Testis (tissue), 5 donors: ENCODE results near the gene ATP2B3. TPM values are rescaled to one million over a fixed set of nuclear protein-coding genes. Genes with fewer than 3 reads are reported as not detected.
A peak's percentile ranks its signal among the peaks of the same experiment; 100 is the strongest.

Experiments
- DNase-seq: peaks from one replicate; pipeline ENCODE4 v3.0.0-alpha.2; 2019
- H3K27ac ChIP-seq, 2 donors: fragments of 200-600 bp; sonication (generic); one replicate each; pipeline ENCODE4 v1.5.1; 2019
- H3K27me3 ChIP-seq: fragments of 200-600 bp; sonication (generic); one replicate; pipeline ENCODE4 v1.5.1; 2019
- H3K36me3 ChIP-seq: fragments of 200-600 bp; sonication (generic); one replicate; pipeline ENCODE4 v1.5.1; 2017; ENCODE audit warnings: low read depth; ENCODE audit errors: missing control alignments
- H3K4me1 ChIP-seq: fragments of 200-600 bp; sonication (generic); one replicate; pipeline ENCODE4 v1.5.1; 2019
- H3K4me3 ChIP-seq, 2 donors: fragments of 200-600 bp; sonication (generic); one replicate each; pipeline ENCODE4 v1.5.1; 2017 to 2019
- H3K9me3 ChIP-seq: fragments of 200-600 bp; sonication (generic); one replicate; pipeline ENCODE4 v1.5.1; 2017
- POLR2A ChIP-seq: fragments of 450-650 bp; IDR thresholded peaks from one replicate; pipeline ENCODE4 v1.6.1; 2017; ENCODE audit warnings: antibody characterized with exemption, mild to moderate bottlenecking, moderate library complexity
- WGBS, 2 donors: methylation state at CpG; one replicate each; pipeline ENCODE4 v1.1.5; 2018; 5-methylcytosine and 5-hydroxymethylcytosine counted together
- intact Hi-C: fragments of 100-400 bp; cut with DNase I; formaldehyde crosslinking; loops from one replicate; pipeline ENCODE4 v1.15.1; 2023; ENCODE audit warnings: low total_unique reads
- long read RNA-seq, 2 donors: transcript quantifications; one replicate each; lab custom pipeline, GENCODE V29; 2026
- polyA plus RNA-seq: library from polyadenylated mRNA; stranded (reverse); fragments of 350-450 nt; fragmentation: Illumina TruSeq; extraction: RNeasy Lipid Tissue Mini Kit (QIAGEN cat#74804); gene quantifications from one replicate; pipeline ENCODE4 v1.2.3, GENCODE V29; 2014; ENCODE audit warnings: low read depth, low replicate concordance; ENCODE audit not compliant: insufficient read depth
- total RNA-seq, 2 donors: library from RNA; depleted of rRNA; stranded (reverse); fragments of >200 nt; gene quantifications; one replicate each; pipeline ENCODE4 v1.2.3, GENCODE V29; 2016
- TF ChIP-seq, protein P1 (sequence below), 3 experiments: fragments of 450-650 bp in 2 of 3; fragments of 200-600 bp in 1 of 3; sonication (generic) in 1 of 3; IDR thresholded peaks; one replicate each; pipeline ENCODE4 v1.5.1; 2016 to 2019; ENCODE audit warnings: antibody characterized with exemption in 3 of 3, mild to moderate bottlenecking in 2 of 3, moderate library complexity in 1 of 3

ATP2B3 gene
- total RNA-seq, result 1 to 10 TPM in 1 of 2 donors, under 1 TPM in 1; 0.16 to 1.2 TPM
- polyA plus RNA-seq, result 0.73 TPM
- long read RNA-seq, donor 1, result 0 reads
- long read RNA-seq, donor 2, result 0 reads

DNA sequence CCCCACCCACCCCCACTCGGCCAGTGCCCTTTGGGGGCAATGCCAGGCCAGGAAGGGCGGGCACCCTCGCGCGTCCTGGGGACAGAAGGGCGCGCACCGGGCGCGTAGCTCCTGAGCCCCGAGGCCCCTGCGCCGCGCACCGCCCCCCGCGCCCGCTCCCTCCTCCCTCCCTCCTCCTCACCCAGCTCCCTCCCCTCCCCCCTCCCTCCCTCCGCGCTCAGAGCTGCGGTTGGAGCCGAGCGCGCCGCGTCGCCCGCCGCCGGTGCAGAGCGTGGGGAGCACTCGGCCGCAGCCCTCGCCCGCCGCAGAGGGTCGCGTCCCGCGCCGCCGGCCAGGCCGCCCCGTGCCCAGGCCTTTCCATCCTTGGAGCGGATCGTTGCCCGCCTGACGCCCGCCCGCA is at the start of gene ATP2B3:
ATP2B3 (plus strand) TSS at position 220 of the 400 bp plus-strand sequence. CDS start 18,606 bp downstream, outside the sequence.
- intact Hi-C loops, result no loop called here
- Histone ChIP-seq H3K4me1 (no peaks in the 10 kb centered on the region), H3K4me3 (no peak within 1 kb of the TSS), H3K27ac (no peak within 1 kb of the TSS), H3K9me3 (no peaks in the 10 kb centered on the region), H3K36me3 (no peaks in the 10 kb centered on the region), H3K27me3 (no peaks in the 10 kb centered on the region)
- TF ChIP-seq, protein P1, sequence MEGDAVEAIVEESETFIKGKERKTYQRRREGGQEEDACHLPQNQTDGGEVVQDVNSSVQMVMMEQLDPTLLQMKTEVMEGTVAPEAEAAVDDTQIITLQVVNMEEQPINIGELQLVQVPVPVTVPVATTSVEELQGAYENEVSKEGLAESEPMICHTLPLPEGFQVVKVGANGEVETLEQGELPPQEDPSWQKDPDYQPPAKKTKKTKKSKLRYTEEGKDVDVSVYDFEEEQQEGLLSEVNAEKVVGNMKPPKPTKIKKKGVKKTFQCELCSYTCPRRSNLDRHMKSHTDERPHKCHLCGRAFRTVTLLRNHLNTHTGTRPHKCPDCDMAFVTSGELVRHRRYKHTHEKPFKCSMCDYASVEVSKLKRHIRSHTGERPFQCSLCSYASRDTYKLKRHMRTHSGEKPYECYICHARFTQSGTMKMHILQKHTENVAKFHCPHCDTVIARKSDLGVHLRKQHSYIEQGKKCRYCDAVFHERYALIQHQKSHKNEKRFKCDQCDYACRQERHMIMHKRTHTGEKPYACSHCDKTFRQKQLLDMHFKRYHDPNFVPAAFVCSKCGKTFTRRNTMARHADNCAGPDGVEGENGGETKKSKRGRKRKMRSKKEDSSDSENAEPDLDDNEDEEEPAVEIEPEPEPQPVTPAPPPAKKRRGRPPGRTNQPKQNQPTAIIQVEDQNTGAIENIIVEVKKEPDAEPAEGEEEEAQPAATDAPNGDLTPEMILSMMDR (IDR thresholded peaks at IDR 0.05), result no peak
- TF ChIP-seq POLR2A, result no peak
- DNase-seq, result no peak
- 0% methylated on average over 12 of the region's 50 CpGs; no CpG with 5 or more reads in 1 of the 2 donors for WGBS, 2 donors

DNA sequence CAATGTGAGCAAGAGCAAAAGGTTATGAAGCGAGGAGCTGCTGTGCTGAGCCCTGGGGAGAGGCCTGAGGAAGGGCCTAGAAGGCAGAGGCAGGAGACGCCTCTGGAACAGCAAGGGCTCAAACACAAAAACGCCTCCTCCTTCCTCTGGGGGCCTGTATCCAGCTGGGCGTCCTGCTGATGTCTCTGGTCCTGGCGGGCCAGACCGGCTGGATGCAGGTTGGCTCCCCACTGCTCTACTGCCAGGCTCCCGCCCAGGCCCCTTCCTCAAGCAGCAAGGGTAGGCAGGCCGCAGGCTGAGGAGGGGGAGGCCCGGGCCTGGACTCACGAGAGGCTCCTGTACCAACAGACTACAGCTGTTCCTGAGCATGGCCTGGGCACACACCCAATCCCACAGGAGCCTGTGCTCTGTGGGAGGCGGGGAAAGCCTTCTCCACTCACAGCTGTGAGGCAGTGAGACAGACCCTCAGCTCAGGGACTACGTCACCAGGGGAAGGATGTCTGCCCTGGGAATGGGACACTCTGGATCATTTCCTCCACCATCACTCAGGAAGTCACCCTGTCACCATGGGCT is 49.3 kb upstream of the ATP2B3 start:
- intact Hi-C loops, result no loop called here
- H3K27me3 ChIP-seq, result no peaks in the 10 kb centered on the region
- H3K36me3 ChIP-seq, result no peaks in the 10 kb centered on the region
- H3K4me3 ChIP-seq, result no peak overlapping the region
- no peak overlapping the region for H3K27ac ChIP-seq
- H3K9me3 ChIP-seq, result no peaks in the 10 kb centered on the region
- WGBS, 2 donors, result 83% methylated on average over 1 to 9 of the region's 12 CpGs
- DNase-seq, result peak; percentile 23
- H3K4me1 ChIP-seq, result peaks cover 4% of the 10 kb centered on the region
- TF ChIP-seq POLR2A, result no peak
- TF ChIP-seq, protein P1 (IDR thresholded peaks at IDR 0.05), result no peak

DNA sequence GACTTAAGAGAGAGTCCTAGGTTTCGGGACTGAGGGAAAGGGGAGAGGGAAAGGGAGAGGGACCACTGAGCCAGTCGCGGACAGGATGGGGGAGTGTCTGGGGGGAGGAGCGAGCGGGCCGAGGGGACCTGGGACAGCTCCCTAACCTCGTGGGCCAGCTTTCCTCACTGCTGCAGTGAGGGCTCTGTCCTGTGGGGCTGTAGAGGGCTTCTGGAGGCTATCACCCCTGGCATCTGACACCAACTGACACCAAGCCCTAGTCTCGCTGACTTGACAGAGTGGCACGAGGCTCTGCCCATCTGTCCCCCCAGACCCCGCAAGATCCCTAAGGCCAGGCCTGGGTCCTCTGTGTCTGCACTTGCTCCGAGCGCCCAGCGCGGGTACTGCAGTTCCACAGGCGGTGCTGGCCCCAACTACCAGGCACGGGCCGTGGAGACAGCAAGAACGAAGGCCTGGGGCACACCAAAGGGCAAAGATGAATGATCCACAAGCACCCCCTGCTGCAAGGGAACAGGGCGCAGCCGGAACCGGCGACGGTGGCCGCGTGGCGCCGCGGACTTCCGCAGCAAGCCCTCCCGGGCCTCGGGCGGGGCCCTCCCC is 47.5 kb upstream of the ATP2B3 start:
- intact Hi-C loops, result loop anchor here (5.0 kb wide), 1 partner anchor 37 kb away; no protein-coding TSS in a partner anchor

DNA sequence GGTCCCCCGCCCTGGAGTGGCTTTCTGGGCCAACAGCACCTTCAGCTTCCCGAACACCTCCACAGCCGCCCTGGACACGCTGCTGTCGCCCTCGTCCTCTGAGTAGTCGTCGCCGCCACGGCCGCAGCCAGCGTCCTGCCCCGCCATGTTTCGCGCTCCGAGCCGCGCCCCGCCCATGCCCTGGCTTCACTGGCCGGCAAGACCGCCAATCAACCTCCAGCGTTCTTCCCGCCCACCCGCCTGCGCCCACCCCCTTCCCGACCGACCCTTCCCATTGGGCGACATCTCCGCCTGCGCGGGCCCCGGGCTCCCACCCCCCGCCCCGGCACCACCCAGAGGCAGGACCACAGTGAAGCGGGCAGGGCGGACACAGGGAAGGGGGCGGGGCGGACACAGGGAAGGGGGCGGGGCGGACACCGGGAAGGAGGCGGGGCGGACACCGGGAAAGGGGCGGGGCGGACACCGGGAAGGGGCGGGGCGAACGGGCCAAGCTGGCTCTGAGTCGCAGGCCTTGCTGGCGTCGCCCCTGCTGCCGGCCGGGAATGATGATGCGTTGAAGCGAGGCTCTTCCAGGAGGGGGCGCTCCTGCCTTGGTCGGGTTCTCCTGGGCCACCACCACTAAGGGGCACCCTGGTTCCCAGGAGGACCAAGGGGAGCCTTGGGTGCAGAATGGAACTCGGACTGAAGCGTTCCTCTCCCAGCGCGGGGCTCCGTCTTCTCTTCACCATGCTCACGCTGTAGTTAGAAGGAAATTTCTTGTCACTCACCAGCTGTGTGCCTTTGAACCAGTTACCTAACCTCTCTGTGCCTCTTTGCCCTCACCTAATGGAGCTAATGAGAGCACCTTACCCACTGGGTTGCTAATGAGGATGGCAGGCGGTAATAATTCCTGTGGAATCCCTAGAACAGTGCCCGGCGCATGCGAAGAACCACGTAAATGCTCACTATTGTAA is 46.8 kb upstream of the ATP2B3 start, which contains the start of gene HAUS7:
HAUS7 (minus strand) TSS at position 166 of the 953 bp plus-strand sequence; CDS start at position 147, 19 bp downstream.
- Histone ChIP-seq H3K36me3 (no peaks in the 10 kb centered on the region), H3K27ac (peak within 1 kb of the TSS in 1 of 2 donors; percentile 1), H3K4me3 (peak within 1 kb of the TSS; percentile 55 to 65), H3K4me1 (peaks cover 8% of the 10 kb centered on the region), H3K9me3 (no peaks in the 10 kb centered on the region), H3K27me3 (no peaks in the 10 kb centered on the region)
- 36 to 39% methylated on average over 10 to 12 of the region's 70 CpGs for WGBS, 2 donors
- intact Hi-C loops, result loop anchor here (5.0 kb wide), 1 partner anchor 37 kb away; no protein-coding TSS in a partner anchor
- TF ChIP-seq, protein P1 (IDR thresholded peaks at IDR 0.05), result peak; percentile 37 to 72 (median 62)
- no peak for TF ChIP-seq POLR2A
- peak; percentile 88 for DNase-seq

More for the DNA sequence above, 47.5 kb upstream of the ATP2B3 start:
- no peak for TF ChIP-seq POLR2A
- TF ChIP-seq, protein P1 (IDR thresholded peaks at IDR 0.05), result peak in 1 of 3 experiments; percentile 2
- peak; percentile 22 for DNase-seq
- Histone ChIP-seq H3K4me3 (peak overlapping the region; percentile 55 to 65), H3K27me3 (no peaks in the 10 kb centered on the region), H3K27ac (no peak overlapping the region), H3K4me1 (peaks cover 5% of the 10 kb centered on the region), H3K36me3 (no peaks in the 10 kb centered on the region), H3K9me3 (no peaks in the 10 kb centered on the region)
- WGBS, 2 donors, result 2% methylated on average over 6 of the region's 32 CpGs; no CpG with 5 or more reads in 1 of the 2 donors
